Transverse colon (tissue), 4 donors: Measurements from ENCODE around the gene FCN2.
"Not testable (repeated sequence)": the region's sequence is repeated elsewhere in the genome, so short reads cannot be mapped to it uniquely, and the experiment has no call there.

Experiments used
- CTCF ChIP-seq, 5 experiments: fragments of 200-600 bp in 3 of 5; fragments of 450-650 bp in 2 of 5; sonication (generic) in 3 of 5; IDR thresholded peaks; 1 replicate in 2 of 5; 2 replicates in 3 of 5; pipeline ENCODE4 v1.5.1; 2016 to 2017; ENCODE audit warnings: antibody characterized with exemption in 5 of 5, inconsistent platforms in 3 of 5, mild to moderate bottlenecking in 2 of 5, moderate library complexity in 1 of 5
- EP300 ChIP-seq: sonication (generic); formaldehyde crosslinking; IDR thresholded peaks from one replicate; pipeline ENCODE4 v1.6.1; 2017; ENCODE audit warnings: antibody characterized with exemption, low read depth
- POLR2A ChIP-seq: fragments of 450-650 bp; IDR thresholded peaks from one replicate; pipeline ENCODE4 v1.6.1; 2016; ENCODE audit warnings: antibody characterized with exemption, mild to moderate bottlenecking, moderate library complexity
- POLR2AphosphoS5 ChIP-seq, 3 donors: sonication (generic); formaldehyde crosslinking; IDR thresholded peaks; one replicate each; pipeline ENCODE4 v1.6.1; 2016; ENCODE audit warnings: antibody characterized with exemption in 3 of 3

DNA sequence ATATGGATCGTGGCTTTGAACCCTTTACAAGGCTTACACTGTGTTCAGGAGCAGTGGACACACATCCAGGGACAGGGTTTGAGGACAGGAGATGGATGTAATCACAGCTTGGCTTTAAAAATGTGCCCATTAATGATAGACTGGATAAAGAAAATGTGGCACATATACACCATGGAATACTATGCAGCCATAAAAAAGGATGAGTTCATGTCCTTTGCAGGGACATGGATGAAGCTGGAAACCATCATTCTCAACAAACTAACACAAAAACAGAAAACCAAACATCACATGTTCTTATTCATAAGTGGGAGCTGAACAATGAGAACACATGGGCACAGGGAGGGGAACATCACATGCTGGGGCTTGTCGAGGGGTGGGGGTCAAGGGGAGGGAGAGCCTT lies 23.2 kb upstream of the FCN2 start:
- not testable (repeated sequence) for TF ChIP-seq POLR2A; POLR2AphosphoS5 (IDR thresholded peaks at IDR 0.05); CTCF (IDR thresholded peaks at IDR 0.05); EP300
